Spleen (tissue), 11 donors: ENCODE data around the gene PLP1. TPM values are rescaled to one million over a fixed set of nuclear protein-coding genes. Genes with fewer than 3 reads are reported as not detected.

ENCODE experiments used
- DNase-seq: peaks from one replicate; pipeline ENCODE4 v3.0.0-alpha.2; 2020
- H3K27ac ChIP-seq, 8 donors: fragments of 200-600 bp; sonication (generic) in 7 of 8; 1 replicate in 4 of 8; 2 replicates in 4 of 8; pipeline versions ENCODE4 v1.5.0 to v1.8.0; 2016 to 2021; ENCODE audit warnings: inconsistent platforms in 4 of 8, mild to moderate bottlenecking in 4 of 8, moderate library complexity in 1 of 8
- H3K27me3 ChIP-seq, 7 donors: fragments of 200-600 bp; sonication (generic) in 6 of 7; replicated peaks in 1 of 7; 1 replicate in 4 of 7; 2 replicates in 3 of 7; pipeline versions ENCODE4 v1.5.0 to v1.8.0; 2016 to 2021; ENCODE audit warnings: inconsistent platforms in 3 of 7, mild to moderate bottlenecking in 1 of 7
- H3K36me3 ChIP-seq, 6 donors: fragments of 200-600 bp; sonication (generic) in 5 of 6; 1 replicate in 4 of 6; 2 replicates in 2 of 6; pipeline versions ENCODE4 v1.5.0 to v1.8.0; 2016 to 2021; ENCODE audit warnings: inconsistent platforms in 2 of 6
- H3K4me1 ChIP-seq, 6 donors: fragments of 200-600 bp; sonication (generic) in 5 of 6; 1 replicate in 3 of 6; 2 replicates in 3 of 6; pipeline versions ENCODE4 v1.5.0 to v1.8.0; 2016 to 2021; ENCODE audit warnings: inconsistent platforms in 3 of 6
- H3K4me3 ChIP-seq, 8 donors: fragments of 200-600 bp; sonication (generic) in 7 of 8; 1 replicate in 4 of 8; 2 replicates in 4 of 8; pipeline versions ENCODE4 v1.5.0 to v1.8.0; 2016 to 2021; ENCODE audit warnings: inconsistent platforms in 4 of 8, mild to moderate bottlenecking in 4 of 8, moderate library complexity in 2 of 8
- H3K9me3 ChIP-seq, 8 donors: fragments of 200-600 bp; sonication (generic) in 7 of 8; 1 replicate in 4 of 8; 2 replicates in 4 of 8; pipeline versions ENCODE4 v1.5.0 to v1.8.0; 2016 to 2021; ENCODE audit warnings: inconsistent platforms in 4 of 8
- CTCF ChIP-seq, 11 experiments: fragments of 200-600 bp in 7 of 11; fragments of 450-650 bp in 4 of 11; sonication (generic) in 4 of 11; IDR thresholded peaks in 8 of 11; conservative IDR thresholded peaks in 3 of 11; 1 replicate in 7 of 11; 2 replicates in 4 of 11; pipeline versions ENCODE4 v1.4.0 to v1.8.0; 2016 to 2021; ENCODE audit warnings: antibody characterized with exemption in 11 of 11, inconsistent platforms in 4 of 11, mild to moderate bottlenecking in 1 of 11
- POLR2A ChIP-seq, 3 donors: fragments of 450-650 bp; IDR thresholded peaks; one replicate each; pipeline ENCODE4 v1.5.1; 2017; ENCODE audit warnings: antibody characterized with exemption in 3 of 3, mild to moderate bottlenecking in 1 of 3
- POLR2AphosphoS5 ChIP-seq, 3 donors: sonication (generic); formaldehyde crosslinking; IDR thresholded peaks; one replicate each; pipeline ENCODE4 v1.5.1; 2017; ENCODE audit warnings: antibody characterized with exemption in 3 of 3
- WGBS, 5 donors: extraction: QIAGEN DNeasy Blood & Tissue Kit in 3 of 5; methylation state at CpG; one replicate each; pipeline versions ENCODE4 v1.1.5 to v1.1.7; 2013 to 2018; 5-methylcytosine and 5-hydroxymethylcytosine counted together
- intact Hi-C: fragments of 100-400 bp; cut with DNase I; formaldehyde crosslinking; loops from one replicate; pipeline ENCODE4 v1.15.0; 2023; ENCODE audit warnings: low total_unique reads
- polyA plus RNA-seq, 3 donors: library from polyadenylated mRNA; stranded (reverse); fragments of 200-250 nt; gene quantifications; one replicate each; pipeline ENCODE4 v1.2.1, GENCODE V29; 2013
- total RNA-seq, 7 donors: library from RNA; depleted of rRNA in 3 of 7; stranded (reverse); fragments of >200 nt in 3 of 7; fragmentation: NEBNext Ultra II Directional in 4 of 7; extraction: Animal tissue kit (Norgen Biotek cat#: 25700) in 4 of 7; gene quantifications; one replicate each; pipeline versions ENCODE4 v1.1.0 to v1.2.1, GENCODE V29; 2016 to 2021
- donor health status: healthy with polysubstance abuse.
- donor health status: DM: no; HTN: no; CAD: no; lungs with moderate emphysema.
- donor health status: DM: no; HTN: no; CAD: no.
- donor health status: Bipolar disorder and iron deficiency.
- donor health status: healthy.
- donor health status: DM: no; HTN: no; CAD: no.
- donor health status: DM: yes; HTN: yes; CAD: no.

Gene PLP1
- total and polyA plus RNA-seq, 10 donors, result 0.17 to 20.6 (median 0.39) TPM; not detected in 5

- intact Hi-C loops, result no loop called here
- Histone ChIP-seq H3K36me3 (no peaks in the 10 kb centered on the region), H3K4me3 (no peak overlapping the region), H3K9me3 (no peaks in the 10 kb centered on the region), H3K27me3 (peaks cover 0 to 27% (median 0%) of the 10 kb centered on the region in 7 donors), H3K27ac (no peak overlapping the region), H3K4me1 (no peaks in the 10 kb centered on the region)
- TF ChIP-seq POLR2AphosphoS5 (IDR thresholded peaks at IDR 0.05) (no peak), CTCF (IDR thresholded peaks at IDR 0.05 in 8 of 11, conservative IDR thresholded peaks at IDR 0.05 in 3 of 11) (no peak), POLR2A (IDR thresholded peaks at IDR 0.05) (no peak)
- DNase-seq, result no peak
- 37 to 68% (median 50%) methylated on average over 8 of the region's 8 CpGs for WGBS, 5 donors
These were observed 45.7 kb upstream of the PLP1 start for GRCh38 chrX:103730796-103731493.

GRCh38 chrX:103733017-103733416 is 43.6 kb upstream of the PLP1 start:
- H3K27me3 ChIP-seq, result peaks cover 0 to 16% (median 0%) of the 10 kb centered on the region in 7 donors
- no peak overlapping the region for H3K27ac ChIP-seq
- H3K36me3 ChIP-seq, result no peaks in the 10 kb centered on the region
- TF ChIP-seq POLR2AphosphoS5 (IDR thresholded peaks at IDR 0.05) (no peak), POLR2A (IDR thresholded peaks at IDR 0.05) (no peak), CTCF (IDR thresholded peaks at IDR 0.05 in 8 of 11, conservative IDR thresholded peaks at IDR 0.05 in 3 of 11) (no peak)
- 94 to 100% (median 96%) methylated on average over 1 of the region's 1 CpG for WGBS, 5 donors
- H3K9me3 ChIP-seq, result no peaks in the 10 kb centered on the region
- no peak for DNase-seq
- H3K4me1 ChIP-seq, result no peaks in the 10 kb centered on the region
- intact Hi-C loops, result no loop called here
- H3K4me3 ChIP-seq, result no peak overlapping the region

- intact Hi-C loops, result no loop called here
- Histone ChIP-seq H3K4me1 (no peaks in the 10 kb centered on the region), H3K36me3 (no peaks in the 10 kb centered on the region), H3K27me3 (peaks cover 0 to 4% (median 0%) of the 10 kb centered on the region in 7 donors), H3K9me3 (no peaks in the 10 kb centered on the region), H3K4me3 (no peak overlapping the region), H3K27ac (no peak overlapping the region)
- no peak for TF ChIP-seq POLR2AphosphoS5 (IDR thresholded peaks at IDR 0.05)
- TF ChIP-seq POLR2A (IDR thresholded peaks at IDR 0.05), result no peak
- DNase-seq, result no peak
- 55 to 74% (median 57%) methylated on average over 4 of the region's 4 CpGs for WGBS, 5 donors
These were observed 42.4 kb upstream of the PLP1 start for GRCh38 chrX:103734125-103734760.

GRCh38 chrX:103737696-103738095 is 38.9 kb upstream of the PLP1 start:
- Histone ChIP-seq H3K4me3 (no peak overlapping the region), H3K27me3 (no peaks in the 10 kb centered on the region), H3K9me3 (no peaks in the 10 kb centered on the region), H3K36me3 (no peaks in the 10 kb centered on the region), H3K27ac (no peak overlapping the region), H3K4me1 (no peaks in the 10 kb centered on the region)
- TF ChIP-seq POLR2AphosphoS5 (IDR thresholded peaks at IDR 0.05), result no peak
- TF ChIP-seq CTCF (IDR thresholded peaks at IDR 0.05 in 8 of 11, conservative IDR thresholded peaks at IDR 0.05 in 3 of 11), result no peak
- TF ChIP-seq POLR2A (IDR thresholded peaks at IDR 0.05), result no peak
- no peak for DNase-seq
- intact Hi-C loops, result no loop called here
